Astrocyte (in vitro differentiated cells and primary cell): ENCODE data around the gene SOX4. TPM values are rescaled to one million over a fixed set of nuclear protein-coding genes. Genes with fewer than 3 reads are reported as not detected.

Experiments
- DNase-seq: peaks from one replicate; pipeline ENCODE4 v3.0.0-alpha.2; 2010; ENCODE audit warnings: low read depth
- FAIRE-seq: peaks from 2 replicates; lab custom pipeline; 2011; peaks lifted over from hg19 to GRCh38; lab: Jason Lieb, UNC
- H2AFZ ChIP-seq: 2 replicates; pipeline ENCODE4 v1.6.0; 2012; ENCODE audit warnings: low read depth, low read length, inconsistent platforms
- H3K27ac ChIP-seq: 2 replicates; pipeline ENCODE4 v1.5.1; 2011; ENCODE audit warnings: low read depth, low read length, inconsistent platforms
- H3K27me3 ChIP-seq: 2 replicates; pipeline ENCODE4 v1.6.0; 2011; ENCODE audit warnings: low read length, inconsistent platforms; ENCODE audit not compliant: insufficient read depth
- H3K36me3 ChIP-seq: 2 replicates; pipeline ENCODE4 v1.5.1; 2011; ENCODE audit warnings: low read length, inconsistent platforms; ENCODE audit not compliant: insufficient read depth
- H3K4me1 ChIP-seq: 2 replicates; pipeline ENCODE4 v1.5.1; 2011; ENCODE audit warnings: low read length, inconsistent platforms; ENCODE audit not compliant: insufficient read depth
- H3K4me2 ChIP-seq: 2 replicates; pipeline ENCODE4 v1.6.0; 2012; ENCODE audit warnings: low read length, inconsistent platforms
- H3K4me3 ChIP-seq: 2 replicates; pipeline ENCODE4 v1.5.1; 2011; ENCODE audit warnings: low read depth, mild to moderate bottlenecking, low read length, inconsistent platforms; ENCODE audit not compliant: insufficient read depth
- H3K79me2 ChIP-seq: 2 replicates; pipeline ENCODE4 v1.6.0; 2012; ENCODE audit warnings: mild to moderate bottlenecking, low read length, inconsistent platforms; ENCODE audit not compliant: insufficient read depth
- H3K9ac ChIP-seq: 2 replicates; pipeline ENCODE4 v1.6.0; 2012; ENCODE audit warnings: mild to moderate bottlenecking, low read length, inconsistent platforms
- H3K9me3 ChIP-seq: 2 replicates; pipeline ENCODE4 v1.5.1; 2012; ENCODE audit warnings: low read depth, mild to moderate bottlenecking, low read length, inconsistent platforms; ENCODE audit not compliant: insufficient read depth
- H4K20me1 ChIP-seq: 2 replicates; pipeline ENCODE4 v1.6.0; 2012; ENCODE audit warnings: low read length, inconsistent platforms; ENCODE audit not compliant: insufficient read depth
- H3K27ac Mint-ChIP-seq: one replicate; pipeline ENCODE4 v1.8.0; 2021; ENCODE audit warnings: mild to moderate bottlenecking, mixed read lengths; ENCODE audit not compliant: unreplicated experiment
- H3K27me3 Mint-ChIP-seq: one replicate; pipeline ENCODE4 v1.8.0; 2021; ENCODE audit warnings: low read depth, mixed read lengths; ENCODE audit not compliant: unreplicated experiment
- H3K36me3 Mint-ChIP-seq: one replicate; pipeline ENCODE4 v1.8.0; 2021; ENCODE audit warnings: low read depth, mixed read lengths; ENCODE audit not compliant: unreplicated experiment
- H3K4me1 Mint-ChIP-seq: one replicate; pipeline ENCODE4 v1.8.0; 2021; ENCODE audit warnings: low read depth, mixed read lengths; ENCODE audit not compliant: unreplicated experiment
- H3K4me3 Mint-ChIP-seq: one replicate; pipeline ENCODE4 v1.8.0; 2021; ENCODE audit warnings: mild to moderate bottlenecking, moderate library complexity, mixed read lengths; ENCODE audit not compliant: unreplicated experiment
- H3K9me3 Mint-ChIP-seq: one replicate; pipeline ENCODE4 v1.8.0; 2021; ENCODE audit warnings: mild to moderate bottlenecking, mixed read lengths; ENCODE audit not compliant: unreplicated experiment
- EZH2 ChIP-seq: IDR thresholded peaks from 2 replicates; pipeline ENCODE4 v1.6.1; 2012; ENCODE audit warnings: mild to moderate bottlenecking, low read length, inconsistent platforms; ENCODE audit not compliant: insufficient read depth
- total RNA-seq: library from RNA; stranded (reverse); gene quantifications from 2 replicates; pipeline ENCODE4 v1.2.1, GENCODE V29; 2021
- TF ChIP-seq, protein P1 (sequence below): IDR thresholded peaks from 2 replicates; pipeline ENCODE4 v1.5.1; 2011; ENCODE audit warnings: low read depth, mild to moderate bottlenecking, inconsistent platforms, low read length, moderate library complexity; ENCODE audit not compliant: insufficient read depth

The SOX4 gene
- total RNA-seq, 1 donor from 2014 or later: 108 TPM

DNA sequence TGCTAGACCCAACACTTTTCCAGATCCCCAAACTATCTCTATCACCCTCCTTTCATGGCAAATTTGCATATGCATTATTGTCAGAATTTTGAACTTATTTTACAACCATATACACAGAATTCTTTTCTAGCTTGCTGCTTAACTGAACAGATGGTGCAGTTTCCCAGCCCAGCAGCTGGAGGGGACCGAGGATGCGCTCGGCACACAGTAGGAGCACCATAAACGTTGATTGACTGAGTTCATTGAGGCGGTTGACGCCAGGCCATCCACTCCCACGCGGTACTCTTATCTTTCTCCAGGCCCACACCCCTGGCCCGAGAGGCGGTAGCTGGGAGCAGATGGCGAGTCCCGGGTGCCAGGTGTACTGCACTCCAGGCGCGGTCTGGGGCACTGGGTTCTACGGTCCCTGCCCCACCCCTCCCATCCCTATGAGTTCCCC lies 6.8 kb upstream of the SOX4 start:
- Mint-ChIP-seq H3K4me1 (peaks cover 8% of the 10 kb centered on the region), H3K36me3 (no peaks in the 10 kb centered on the region), H3K4me3 (peak overlapping the region; percentile 96), H3K27ac (peak overlapping the region; percentile 87), H3K9me3 (peaks cover 5% of the 10 kb centered on the region), H3K27me3 (no peaks in the 10 kb centered on the region)
- Histone ChIP-seq H3K79me2 (no peaks in the 10 kb centered on the region), H4K20me1 (no peaks in the 10 kb centered on the region), H3K27me3 (no peaks in the 10 kb centered on the region), H3K9ac (peak overlapping the region; percentile 90), H3K4me3 (peak overlapping the region; percentile 85), H3K4me1 (no peaks in the 10 kb centered on the region), H3K36me3 (no peaks in the 10 kb centered on the region), H3K4me2 (peak overlapping the region; percentile 96), H2AFZ (peak overlapping the region; percentile 87), H3K9me3 (no peaks in the 10 kb centered on the region), H3K27ac (peak overlapping the region; percentile 86)
- FAIRE-seq: no peak
- DNase-seq: no peak
- TF ChIP-seq EZH2: no peak
- TF ChIP-seq, protein P1, sequence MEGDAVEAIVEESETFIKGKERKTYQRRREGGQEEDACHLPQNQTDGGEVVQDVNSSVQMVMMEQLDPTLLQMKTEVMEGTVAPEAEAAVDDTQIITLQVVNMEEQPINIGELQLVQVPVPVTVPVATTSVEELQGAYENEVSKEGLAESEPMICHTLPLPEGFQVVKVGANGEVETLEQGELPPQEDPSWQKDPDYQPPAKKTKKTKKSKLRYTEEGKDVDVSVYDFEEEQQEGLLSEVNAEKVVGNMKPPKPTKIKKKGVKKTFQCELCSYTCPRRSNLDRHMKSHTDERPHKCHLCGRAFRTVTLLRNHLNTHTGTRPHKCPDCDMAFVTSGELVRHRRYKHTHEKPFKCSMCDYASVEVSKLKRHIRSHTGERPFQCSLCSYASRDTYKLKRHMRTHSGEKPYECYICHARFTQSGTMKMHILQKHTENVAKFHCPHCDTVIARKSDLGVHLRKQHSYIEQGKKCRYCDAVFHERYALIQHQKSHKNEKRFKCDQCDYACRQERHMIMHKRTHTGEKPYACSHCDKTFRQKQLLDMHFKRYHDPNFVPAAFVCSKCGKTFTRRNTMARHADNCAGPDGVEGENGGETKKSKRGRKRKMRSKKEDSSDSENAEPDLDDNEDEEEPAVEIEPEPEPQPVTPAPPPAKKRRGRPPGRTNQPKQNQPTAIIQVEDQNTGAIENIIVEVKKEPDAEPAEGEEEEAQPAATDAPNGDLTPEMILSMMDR: no peak

DNA sequence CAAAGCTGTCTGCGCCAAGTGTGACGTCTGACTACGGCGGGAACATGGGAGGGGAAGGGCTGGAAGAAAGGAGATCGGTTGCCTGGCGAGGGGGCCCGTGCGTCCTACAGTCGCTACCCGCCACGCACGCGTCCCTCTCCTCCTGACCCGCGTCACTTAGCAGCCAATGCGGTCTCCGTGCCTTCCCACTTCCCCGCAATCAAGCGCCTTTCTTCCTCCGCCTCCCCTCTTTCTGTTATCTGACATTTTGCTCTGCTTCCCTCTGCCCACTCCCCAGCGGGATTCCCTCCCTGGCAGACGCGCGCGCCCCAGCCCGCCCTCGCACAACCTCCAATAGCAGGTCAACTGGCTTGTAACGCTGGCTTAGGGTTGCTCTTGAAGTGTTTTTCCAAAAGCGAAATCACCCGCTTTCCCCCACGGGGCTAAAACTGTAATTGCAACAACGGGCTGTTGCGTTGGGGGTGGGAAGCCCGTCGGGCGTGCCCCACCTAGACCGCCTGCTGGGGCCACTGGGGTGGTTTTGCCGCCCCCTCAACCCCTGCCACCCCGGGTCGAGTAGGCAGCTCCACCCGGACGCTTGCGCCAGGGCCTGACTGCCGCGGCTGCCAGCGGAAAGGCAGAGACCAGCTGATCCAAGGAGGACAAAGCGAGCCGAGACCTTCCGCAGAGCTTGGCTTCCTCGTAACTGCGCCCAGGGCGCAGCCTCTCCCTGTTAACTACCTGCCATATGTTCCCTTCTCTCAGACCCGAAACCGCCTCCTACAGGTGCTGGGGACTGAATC lies 6.2 kb upstream of the SOX4 start:
- DNase-seq (peak; percentile 66), FAIRE-seq (no peak)
- peak overlapping the region; percentile 90 for H3K9ac ChIP-seq

More for the DNA sequence above, 6.2 kb upstream of the SOX4 start:
- peak overlapping the region; percentile 87 for H2AFZ ChIP-seq
- TF ChIP-seq EZH2: no peak
- TF ChIP-seq, protein P1: no peak
- H3K9me3 ChIP-seq: no peaks in the 10 kb centered on the region
- no peaks in the 10 kb centered on the region for H4K20me1 ChIP-seq
- H3K4me1 Mint-ChIP-seq: peaks cover 8% of the 10 kb centered on the region
- H3K4me3 ChIP-seq: peak overlapping the region; percentile 85
- peak overlapping the region; percentile 96 for H3K4me3 Mint-ChIP-seq
- peak overlapping the region; percentile 96 for H3K4me2 ChIP-seq
- peak overlapping the region; percentile 94 for H3K27ac Mint-ChIP-seq
- H3K27me3 Mint-ChIP-seq: no peaks in the 10 kb centered on the region
- H3K9me3 Mint-ChIP-seq: peaks cover 2% of the 10 kb centered on the region
- H3K36me3 Mint-ChIP-seq: no peaks in the 10 kb centered on the region
- H3K27ac ChIP-seq: peak overlapping the region; percentile 86
- H3K36me3 ChIP-seq: no peaks in the 10 kb centered on the region
- H3K79me2 ChIP-seq: no peaks in the 10 kb centered on the region
- no peaks in the 10 kb centered on the region for H3K27me3 ChIP-seq
- no peaks in the 10 kb centered on the region for H3K4me1 ChIP-seq
